OCI-LY1 (cell line): ENCODE measurements around the gene CLDN22.

Experiments used
- EZH2 ChIP-seq: fragments of 200-600 bp; sonication (generic), shearing (Covaris generic); IDR thresholded peaks from 2 replicates; pipeline ENCODE4 v1.8.0; 2017; ENCODE audit warnings: borderline replicate concordance, mixed run types, mild to moderate bottlenecking, antibody characterized with exemption, low read length, moderate library complexity, mixed read lengths
- TF ChIP-seq, protein P1 (sequence below): fragments of 200-600 bp; sonication (generic), shearing (Covaris generic); IDR thresholded peaks from 2 replicates; pipeline ENCODE4 v1.5.1; 2017; ENCODE audit warnings: mild to moderate bottlenecking, antibody characterized with exemption, low read length, moderate library complexity, mixed read lengths

DNA sequence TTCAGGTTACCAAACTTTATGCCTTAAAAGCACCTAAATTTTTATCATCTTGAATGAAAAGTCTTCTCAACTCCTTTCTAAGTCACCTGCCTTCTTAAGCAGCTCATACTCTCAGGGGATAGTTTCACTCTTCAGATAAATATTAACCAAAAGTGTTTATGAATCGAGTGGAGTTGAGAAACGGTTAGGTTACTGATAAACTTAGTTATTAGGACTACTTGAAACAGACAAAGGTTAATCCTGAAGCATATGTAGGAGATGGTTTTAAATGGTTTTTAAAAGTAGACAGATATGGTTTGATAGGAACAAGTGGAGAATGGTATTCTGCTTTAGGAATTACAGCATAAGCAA lies 32.8 kb downstream of the CLDN22 start:
- TF ChIP-seq, protein P1, sequence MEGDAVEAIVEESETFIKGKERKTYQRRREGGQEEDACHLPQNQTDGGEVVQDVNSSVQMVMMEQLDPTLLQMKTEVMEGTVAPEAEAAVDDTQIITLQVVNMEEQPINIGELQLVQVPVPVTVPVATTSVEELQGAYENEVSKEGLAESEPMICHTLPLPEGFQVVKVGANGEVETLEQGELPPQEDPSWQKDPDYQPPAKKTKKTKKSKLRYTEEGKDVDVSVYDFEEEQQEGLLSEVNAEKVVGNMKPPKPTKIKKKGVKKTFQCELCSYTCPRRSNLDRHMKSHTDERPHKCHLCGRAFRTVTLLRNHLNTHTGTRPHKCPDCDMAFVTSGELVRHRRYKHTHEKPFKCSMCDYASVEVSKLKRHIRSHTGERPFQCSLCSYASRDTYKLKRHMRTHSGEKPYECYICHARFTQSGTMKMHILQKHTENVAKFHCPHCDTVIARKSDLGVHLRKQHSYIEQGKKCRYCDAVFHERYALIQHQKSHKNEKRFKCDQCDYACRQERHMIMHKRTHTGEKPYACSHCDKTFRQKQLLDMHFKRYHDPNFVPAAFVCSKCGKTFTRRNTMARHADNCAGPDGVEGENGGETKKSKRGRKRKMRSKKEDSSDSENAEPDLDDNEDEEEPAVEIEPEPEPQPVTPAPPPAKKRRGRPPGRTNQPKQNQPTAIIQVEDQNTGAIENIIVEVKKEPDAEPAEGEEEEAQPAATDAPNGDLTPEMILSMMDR: no peak
- TF ChIP-seq EZH2: no peak
